NK-92 (cell line): Measurements from ENCODE around the gene TECR.
"Not testable (repeated sequence)": the region's sequence is repeated elsewhere in the genome, so short reads cannot be mapped to it uniquely, and the experiment has no call there.

ENCODE experiments used
- DNase-seq: peaks from one replicate; lab custom pipeline; 2025; ENCODE audit not compliant: unreplicated experiment; lab: John Stamatoyannopoulos, UW

The TECR gene

GRCh38 chr19:14580623-14581237 lies 51.3 kb downstream of the TECR start:
- no peak for DNase-seq

DNA sequence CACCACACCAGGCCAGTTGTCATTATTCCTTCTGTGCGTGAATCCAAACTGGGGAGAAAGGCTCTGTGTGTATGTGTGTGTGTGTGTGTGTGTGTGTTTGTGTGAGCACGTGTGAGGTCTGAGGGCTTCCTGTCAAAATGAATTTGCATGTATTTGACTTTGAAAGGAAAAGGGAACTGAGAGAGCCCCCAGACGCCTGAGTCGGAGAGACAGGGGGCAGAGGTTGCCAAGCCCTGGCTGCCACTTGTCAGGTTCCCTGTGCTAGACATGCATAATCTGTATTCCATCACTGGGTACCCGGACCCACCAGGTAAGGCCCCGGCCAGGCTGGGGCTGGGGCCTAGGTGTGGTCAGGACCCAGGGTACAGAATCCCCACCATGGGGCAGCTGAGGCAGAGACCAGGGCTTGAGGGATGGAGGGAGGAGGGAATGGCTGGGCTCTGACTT lies 53.5 kb downstream of the TECR start, which contains the start of gene CLEC17A:
Gene CLEC17A, plus strand, starts transcription at position 191 of the 447 bp plus-strand sequence. Its CDS starts 77 bp downstream, at position 268.
- no peak for DNase-seq

- not testable (repeated sequence) for DNase-seq
Observed at GRCh38 chr19:14584372-14584771, 55.0 kb downstream of the TECR start.

DNA sequence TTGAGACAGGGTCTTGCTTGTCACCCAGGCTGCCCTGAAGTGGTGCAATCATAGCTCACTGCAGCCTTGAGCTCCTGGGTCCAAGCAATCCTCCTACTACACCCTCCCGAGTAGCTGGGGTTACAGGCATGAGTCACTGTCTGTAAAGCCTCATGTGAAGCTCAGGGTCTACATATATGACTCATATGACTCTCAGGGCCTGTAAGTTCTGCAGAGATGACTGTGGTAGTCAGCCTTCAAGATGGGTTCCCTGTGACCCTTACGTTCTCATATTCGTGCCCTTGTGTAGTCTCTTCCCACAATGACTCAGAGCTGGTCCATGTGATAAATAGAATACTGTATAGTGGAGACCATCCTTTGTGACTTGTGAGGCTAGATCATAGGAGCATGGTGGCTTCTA lies 55.8 kb downstream of the TECR start:
- DNase-seq, result not testable (repeated sequence)

- DNase-seq, result not testable (repeated sequence)
Observed at GRCh38 chr19:14589433-14589832, 60.0 kb downstream of the TECR start.

- DNase-seq, result no peak
Observed at GRCh38 chr19:14595558-14595957, 66.2 kb downstream of the TECR start.

DNA sequence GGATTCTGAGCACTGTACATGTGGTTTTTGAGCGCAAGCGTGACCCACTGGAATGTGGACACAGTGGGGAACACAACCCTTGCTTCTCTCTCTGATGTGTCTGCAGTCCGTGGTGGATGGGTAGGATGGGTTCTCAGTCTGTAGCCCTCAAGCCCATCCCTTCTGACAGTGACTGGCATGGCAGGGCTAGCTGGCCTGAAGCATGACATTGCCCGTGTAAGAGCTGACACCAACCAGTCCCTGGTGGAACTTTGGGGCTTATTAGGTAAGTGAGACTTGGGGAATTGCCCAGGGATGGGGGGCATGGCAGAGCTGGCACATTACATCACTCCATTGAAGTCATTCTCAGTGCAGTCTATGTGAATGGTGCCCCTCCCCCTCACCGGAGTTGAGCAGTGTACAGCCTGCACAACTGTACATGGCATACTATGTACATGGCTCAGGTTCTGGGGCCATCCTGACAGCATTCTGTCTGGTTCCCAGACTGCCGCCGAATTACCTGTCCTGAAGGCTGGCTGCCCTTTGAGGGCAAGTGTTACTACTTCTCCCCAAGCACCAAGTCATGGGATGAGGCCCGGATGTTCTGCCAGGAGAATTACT lies 70.3 kb downstream of the TECR start:
- DNase-seq, result no peak

- no peak for DNase-seq
Observed at GRCh38 chr19:14603990-14604387, 74.6 kb downstream of the TECR start.

GRCh38 chr19:14606627-14607026 lies 77.2 kb downstream of the TECR start:
- no peak for DNase-seq

- no peak for DNase-seq
Observed at GRCh38 chr19:14611051-14611450, 81.7 kb downstream of the TECR start.

DNA sequence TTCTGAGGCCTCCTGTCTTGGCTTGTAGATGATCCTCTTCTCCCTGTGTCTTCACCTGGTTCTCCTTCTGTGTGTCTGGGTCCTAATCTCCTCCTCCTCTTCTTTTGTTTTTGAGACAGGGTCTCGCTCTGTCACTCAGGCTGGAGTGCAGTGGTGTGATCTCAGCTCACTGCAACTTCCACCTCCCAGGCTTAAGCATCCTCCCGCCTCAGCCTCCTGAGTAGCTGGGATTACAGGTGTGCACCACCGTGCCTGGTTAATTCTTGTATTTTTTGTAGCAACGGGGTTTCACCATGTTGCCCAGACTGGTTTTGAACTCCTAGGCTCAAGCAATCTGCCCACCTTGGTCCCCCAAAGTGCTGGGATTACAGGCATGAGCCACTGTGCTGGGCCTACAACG lies 82.8 kb downstream of the TECR start:
- not testable (repeated sequence) for DNase-seq

GRCh38 chr19:14612657-14613056 lies 83.3 kb downstream of the TECR start:
- no peak for DNase-seq

- DNase-seq, result not testable (repeated sequence)
Observed at GRCh38 chr19:14613399-14614098, 84.2 kb downstream of the TECR start.

GRCh38 chr19:14614099-14614412 lies 84.7 kb downstream of the TECR start:
- DNase-seq, result no peak
